NCI-H1092 (cell line): ENCODE data around the gene MCRS1.

Source experiments
- DNase-seq: peaks from one replicate; lab custom pipeline; 2025; lab: John Stamatoyannopoulos, UW

Gene MCRS1

DNA sequence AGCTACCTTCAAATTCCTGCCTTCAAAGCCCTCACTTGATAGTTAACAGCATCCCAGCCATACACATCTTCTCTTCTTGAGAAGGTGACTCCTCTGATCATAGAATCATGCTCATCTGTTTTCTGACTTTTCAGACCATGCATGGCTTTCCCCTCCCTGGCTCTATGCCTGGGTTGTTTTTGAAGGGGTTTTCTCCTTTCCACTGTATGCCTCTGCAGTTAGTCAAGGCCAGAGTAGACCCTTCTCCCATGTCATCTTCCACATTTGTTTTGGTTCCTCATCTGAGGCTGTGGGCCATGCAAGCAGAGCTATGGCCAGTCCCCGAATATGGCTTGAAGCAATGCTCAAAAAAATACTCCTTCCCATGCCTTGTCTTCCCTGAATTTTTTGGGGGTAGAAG is 14.3 kb upstream of the MCRS1 start:
- DNase-seq, result no peak

DNA sequence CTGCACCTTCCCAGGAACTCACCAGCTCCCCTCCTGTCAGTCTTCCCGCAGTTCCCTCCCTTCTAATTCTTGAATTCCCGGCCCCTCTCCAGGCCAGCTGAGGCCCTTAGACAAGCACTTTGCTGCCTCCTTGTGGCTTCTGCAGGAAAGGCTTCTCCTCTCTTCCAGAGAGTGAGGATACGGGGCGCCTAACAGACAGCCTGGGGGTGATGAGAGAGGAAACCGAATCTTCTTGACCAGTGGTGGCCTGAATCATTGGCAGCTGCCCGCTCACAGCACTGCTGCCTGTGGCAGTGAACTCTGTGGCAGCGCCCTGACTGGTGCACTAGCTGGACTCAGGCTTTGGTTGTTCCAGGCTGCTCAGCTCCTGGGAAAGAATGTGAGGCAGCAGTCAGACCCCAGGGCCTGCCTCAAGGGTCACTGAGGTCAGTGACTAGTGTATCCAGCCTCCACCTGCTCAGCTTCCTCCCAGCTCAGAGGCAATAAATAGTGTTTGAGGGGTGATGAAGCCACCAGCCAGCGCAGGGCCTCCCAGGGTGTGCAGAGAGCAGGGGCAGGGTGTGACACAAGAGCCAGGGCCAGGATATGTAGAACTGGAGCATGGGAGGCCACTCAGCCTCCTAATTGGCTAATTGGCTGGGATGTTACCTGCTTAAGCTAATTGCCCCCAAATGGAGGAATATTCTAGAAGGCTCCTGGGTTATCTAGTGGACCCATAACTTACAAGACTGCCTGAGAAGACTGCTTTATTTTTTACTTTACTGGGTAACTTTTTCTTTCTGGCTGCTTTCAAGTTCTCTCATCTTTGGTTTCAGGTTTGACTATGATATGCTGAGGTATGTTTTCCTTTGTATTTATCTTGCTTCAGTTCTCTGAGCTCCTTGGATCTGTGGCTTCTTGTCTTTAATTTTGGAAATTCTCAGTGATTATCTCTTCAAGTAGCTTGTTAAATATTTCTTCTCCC is 12.9 kb upstream of the MCRS1 start:
- DNase-seq, result peak; percentile 37

DNA sequence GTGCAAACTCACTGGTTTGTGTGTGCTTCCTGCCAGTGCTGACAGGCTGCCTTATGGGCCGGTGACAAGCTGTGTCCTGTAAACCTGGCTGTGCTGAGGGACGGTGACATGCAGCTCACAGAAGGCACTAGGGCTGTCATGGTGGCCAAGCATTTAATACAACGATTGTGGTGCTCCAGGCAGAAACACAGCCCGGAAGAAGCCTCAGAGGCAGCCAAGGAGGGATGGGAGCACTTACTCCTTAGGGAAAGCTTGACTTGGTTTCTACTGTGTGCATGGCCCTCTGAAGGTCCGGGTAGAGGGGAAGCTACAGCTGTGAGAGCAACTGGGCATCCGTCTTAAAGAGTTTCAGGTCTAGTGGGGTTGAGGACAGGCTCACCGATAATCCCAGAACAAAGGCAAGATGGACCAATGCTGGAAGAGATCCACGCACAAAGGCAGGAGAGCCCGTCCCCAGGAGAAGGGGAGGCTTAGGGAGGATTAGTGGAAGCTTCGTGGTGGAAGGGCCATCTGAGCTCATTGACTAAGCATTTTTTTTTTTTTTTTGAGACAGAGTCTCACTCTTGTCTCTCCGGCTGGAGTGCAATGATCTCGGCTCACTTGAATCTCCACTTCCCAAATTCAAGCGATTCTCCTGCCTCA is 10.7 kb upstream of the MCRS1 start:
- DNase-seq, result no peak

DNA sequence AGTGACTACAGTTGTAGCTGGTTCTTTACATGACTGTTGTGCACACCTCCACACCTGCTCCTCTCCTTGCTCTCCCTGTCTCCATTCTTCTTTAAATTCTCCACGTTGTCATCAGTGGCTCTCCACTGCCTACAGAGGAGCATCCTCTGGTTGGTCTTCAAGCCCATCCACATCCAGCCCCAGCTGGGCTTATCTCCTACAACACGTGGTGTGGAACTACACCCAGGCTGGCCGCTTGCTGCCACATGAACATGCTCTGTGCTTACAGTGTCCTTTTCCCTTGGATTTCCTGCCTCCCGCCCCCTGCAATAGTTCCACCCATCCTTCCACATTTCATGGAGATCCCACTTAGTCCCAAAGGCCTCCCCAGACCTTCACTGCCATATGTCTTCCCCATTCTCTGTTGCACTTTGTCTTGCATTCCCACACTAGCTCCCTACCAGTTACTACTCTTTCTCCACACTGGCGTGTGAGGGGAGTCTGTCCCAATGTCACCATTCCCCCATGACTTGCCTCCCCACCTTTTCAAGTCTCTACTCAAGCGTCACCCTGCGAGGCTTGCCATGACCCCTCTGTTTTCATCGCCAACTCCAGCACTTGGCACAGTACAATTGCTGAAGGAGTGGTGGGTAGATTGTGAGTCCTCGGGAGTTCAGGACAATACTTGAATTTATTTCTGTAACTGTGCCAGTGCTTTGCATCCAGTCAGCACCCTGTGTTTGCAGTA is 9.8 kb upstream of the MCRS1 start:
- no peak for DNase-seq

- DNase-seq, result no peak
Measured at GRCh38 chr12:49568442-49569162, 660 bp upstream of the MCRS1 start.

DNA sequence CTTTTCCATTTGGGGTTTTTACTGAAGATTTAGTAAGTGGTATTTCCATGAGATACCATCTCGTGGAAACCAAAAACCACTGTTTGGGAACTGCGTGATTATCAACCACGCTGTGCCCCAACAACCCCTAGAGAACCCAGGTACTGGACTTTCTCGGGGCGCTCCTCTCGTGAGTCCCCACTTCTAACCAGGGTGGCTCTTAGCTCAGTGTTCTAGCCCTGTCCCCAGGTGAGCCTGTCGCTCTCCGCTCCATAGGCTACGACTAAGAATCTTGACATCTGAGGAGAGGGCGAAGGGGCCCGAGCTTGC is 686 bp downstream of the MCRS1 start:
- DNase-seq, result no peak

DNA sequence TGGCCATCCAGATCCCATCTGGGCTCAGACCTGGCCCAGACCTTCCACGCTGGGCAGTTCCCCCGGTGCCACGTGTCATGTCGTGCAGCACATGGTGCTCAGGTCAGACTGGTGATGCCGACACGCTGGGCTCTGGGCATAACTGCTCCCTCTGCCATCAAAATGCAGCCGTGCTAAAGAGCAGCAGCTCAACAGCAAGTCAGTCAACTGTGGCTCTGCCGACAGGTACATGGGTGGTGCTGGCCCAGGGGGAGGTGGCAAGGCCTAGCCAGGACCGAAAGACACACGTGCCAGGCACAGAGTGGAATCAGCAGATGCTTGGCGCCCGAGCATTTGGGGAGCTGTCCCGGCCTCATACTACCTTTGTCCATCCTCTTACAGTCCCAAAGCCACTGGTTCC is 1.6 kb downstream of the MCRS1 start:
- no peak for DNase-seq

DNA sequence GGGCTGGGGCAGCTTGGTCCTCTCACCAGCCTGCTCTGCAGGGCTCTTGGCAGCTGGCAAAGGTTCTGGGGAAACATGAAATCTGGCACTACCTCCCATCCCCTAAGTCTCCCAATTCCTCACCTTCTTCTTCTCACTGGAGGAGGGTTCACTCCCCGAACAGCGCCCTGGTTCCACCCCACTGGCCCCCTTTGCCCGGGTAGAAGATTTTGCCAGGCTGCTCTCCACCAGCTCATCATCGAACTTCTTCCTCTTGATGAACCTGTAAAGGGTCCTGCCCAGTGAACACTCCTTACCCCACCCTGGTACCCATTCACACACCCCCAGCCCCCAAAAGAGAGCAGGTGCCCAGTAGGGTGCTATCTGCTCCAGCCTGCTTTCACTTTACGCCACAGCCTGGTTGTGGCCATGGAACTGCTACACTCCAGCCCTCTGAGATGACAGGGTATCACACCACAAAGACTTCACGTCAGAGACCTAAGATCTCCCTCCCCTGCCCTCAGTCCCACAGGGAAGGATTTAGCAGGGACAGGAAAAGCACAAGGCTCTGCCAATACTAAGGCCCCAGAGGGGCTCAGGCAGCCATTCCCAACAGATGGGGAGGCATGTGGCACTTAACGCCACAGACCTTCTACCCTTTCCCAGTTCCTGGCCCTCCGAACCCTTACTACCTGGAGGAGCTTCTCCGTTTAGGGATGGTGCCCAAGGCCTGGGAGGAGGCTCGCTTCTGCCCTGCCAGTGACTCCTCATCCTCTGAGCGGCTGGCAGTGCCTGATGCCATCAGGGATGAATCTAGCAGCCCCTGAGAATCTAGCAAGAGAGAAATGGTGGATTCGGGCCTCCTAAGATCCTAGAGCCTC is 2.3 kb downstream of the MCRS1 start:
- DNase-seq, result no peak

DNA sequence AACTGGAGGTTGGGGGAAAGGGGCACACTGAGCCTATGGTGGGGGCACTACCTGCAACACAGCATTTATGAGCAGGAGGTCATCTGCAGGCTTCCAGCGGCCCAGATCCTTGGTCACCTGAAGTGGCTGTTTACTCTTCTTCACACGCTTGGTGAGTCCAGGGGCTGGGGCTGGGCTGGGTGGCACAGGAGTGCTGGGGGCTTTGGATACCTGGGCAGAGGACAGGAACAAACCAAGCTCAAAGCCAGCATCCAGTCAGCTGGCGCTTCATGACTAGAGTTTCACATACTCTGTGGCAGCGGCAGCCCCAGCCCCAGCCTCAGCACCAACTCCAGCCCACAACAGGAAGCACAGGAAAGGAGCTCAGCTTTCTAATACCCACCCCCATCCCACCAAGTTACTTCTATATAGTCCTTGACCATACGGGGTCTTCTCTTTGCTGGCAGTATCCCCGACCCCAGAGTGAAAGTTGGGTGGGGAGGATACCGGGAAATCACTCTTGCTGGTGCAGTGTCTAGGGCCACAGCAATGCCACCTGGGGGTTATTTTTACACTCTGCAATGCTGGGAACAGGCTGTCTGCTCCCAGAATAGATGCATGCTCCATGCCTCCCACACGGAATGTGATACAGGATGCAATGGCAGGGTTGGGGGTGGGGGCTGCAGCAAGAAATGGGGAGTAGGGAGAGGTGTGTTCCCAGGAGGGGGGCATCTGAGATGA is 3.1 kb downstream of the MCRS1 start:
- no peak for DNase-seq

DNA sequence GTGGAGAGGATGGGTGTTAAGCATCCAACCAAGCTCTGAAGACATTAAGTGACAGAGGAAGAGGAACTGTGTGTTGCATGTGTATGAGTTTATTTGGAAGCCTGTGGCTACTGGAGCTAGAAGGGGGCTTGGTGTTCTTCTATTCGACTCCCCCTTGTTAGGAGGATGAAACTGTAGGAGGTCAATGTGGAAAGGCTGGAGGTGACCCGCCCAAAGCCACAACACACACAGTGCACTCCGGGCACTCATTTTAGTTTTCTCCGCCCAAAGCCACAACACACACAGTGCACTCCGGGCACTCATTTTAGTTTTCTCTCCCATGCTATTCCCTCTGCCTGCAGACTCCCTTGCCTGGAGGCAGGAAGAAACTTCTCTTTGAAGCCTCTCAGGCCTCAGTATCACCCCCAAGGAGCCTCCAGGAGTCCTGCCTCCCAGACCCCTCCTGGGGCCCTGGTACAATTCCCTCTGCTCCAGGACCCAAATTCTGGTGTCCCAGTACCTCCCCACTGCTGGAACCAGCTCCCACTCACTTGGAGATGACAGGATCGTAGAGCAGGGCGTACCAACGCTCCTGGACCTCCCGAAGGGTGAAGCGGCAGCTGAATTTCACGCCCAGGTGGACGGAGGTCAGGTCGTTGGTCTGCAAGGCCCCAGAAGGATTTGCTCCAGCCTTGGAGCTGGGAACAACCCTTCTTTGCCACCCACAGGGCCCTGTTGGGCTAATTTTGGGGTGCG is 3.8 kb downstream of the MCRS1 start:
- DNase-seq, result no peak

DNA sequence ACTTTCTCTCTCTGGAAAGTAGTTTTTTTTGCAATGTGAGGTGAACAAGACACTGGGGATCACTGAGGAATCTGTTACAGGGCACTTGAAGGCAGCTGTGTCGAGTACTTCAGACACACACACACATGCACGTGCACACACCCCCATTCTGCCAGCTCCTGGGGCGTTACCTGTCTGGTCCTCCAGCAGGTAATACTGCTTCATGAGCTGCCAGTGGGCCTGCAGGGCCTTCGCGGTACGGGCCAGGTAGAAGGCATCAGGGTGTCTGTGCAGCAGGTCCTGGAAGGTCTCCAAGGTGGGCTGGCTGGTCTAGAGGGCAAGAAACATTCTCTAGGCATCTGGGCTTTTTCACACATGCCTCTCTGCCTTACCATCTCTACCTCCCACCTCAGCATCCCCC is 5.1 kb downstream of the MCRS1 start:
- DNase-seq, result no peak

GRCh38 chr12:49562233-49562632 is 5.7 kb downstream of the MCRS1 start:
- DNase-seq, result no peak

GRCh38 chr12:49560695-49561094 is 7.2 kb downstream of the MCRS1 start:
- DNase-seq, result no peak

DNA sequence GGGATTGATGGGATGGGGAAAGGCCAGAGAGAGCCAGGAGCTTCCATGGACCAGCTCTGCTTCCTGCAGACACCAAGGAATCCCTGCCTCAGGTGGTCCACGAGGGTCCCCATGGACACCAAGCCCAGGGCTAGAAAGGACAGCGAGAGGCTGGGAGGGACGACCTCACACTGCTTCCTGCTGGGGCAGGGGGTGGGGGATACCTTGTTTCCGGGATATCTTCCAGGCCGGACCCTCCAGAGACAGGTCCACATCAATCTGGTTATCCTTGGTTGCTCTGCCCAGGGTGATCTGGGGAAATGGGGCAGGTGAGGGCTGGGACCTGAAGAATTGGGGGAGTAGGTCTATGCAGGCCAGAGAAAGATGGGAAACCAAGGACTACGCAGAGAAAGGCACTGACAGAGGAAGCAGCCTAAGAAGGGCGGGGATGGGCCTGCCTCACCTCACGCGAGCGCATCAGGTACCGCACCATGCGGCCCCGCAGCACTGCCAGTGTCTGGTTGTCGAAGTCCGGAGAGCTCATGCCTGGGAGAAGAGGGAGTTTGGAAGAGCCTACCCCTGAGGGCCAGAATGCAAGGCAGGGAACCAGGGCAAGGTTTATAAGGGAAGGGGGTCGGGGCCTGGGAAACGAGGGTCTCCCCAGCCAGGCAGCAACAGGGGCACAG is 8.8 kb downstream of the MCRS1 start:
- DNase-seq, result no peak

- no peak for DNase-seq
Measured at GRCh38 chr12:49558526-49558925, 9.4 kb downstream of the MCRS1 start.

DNA sequence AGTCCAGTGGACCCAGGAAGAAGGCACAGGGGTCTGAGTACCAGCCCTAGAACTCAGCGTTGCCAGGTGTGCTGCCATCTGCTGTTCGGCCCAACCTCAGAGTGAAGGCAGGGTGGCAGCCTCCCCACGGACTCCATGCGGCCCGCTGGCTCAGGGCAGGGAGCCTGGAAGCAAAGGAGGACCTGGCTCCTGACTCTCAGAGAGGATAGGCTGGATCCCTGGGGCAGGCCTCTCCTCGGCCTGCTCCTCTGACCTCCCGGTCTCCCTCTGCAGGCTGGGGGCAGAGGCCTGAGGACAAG is 10.1 kb downstream of the MCRS1 start:
- no peak for DNase-seq

- DNase-seq, result no peak
Measured at GRCh38 chr12:49557187-49557916, 10.6 kb downstream of the MCRS1 start.

- no peak for DNase-seq
Measured at GRCh38 chr12:49556391-49557186, 11.4 kb downstream of the MCRS1 start.
